ENCODE data around the gene ATRX. TPM values are rescaled to one million over a fixed set of nuclear protein-coding genes. Genes with fewer than 3 reads are reported as not detected.
"Not testable (repeated sequence)": the region's sequence is repeated elsewhere in the genome, so short reads cannot be mapped to it uniquely, and the experiment has no call there.

ATRX gene
- total RNA-seq, 1 experiment from 2014 or later: 64.0 TPM

DNA sequence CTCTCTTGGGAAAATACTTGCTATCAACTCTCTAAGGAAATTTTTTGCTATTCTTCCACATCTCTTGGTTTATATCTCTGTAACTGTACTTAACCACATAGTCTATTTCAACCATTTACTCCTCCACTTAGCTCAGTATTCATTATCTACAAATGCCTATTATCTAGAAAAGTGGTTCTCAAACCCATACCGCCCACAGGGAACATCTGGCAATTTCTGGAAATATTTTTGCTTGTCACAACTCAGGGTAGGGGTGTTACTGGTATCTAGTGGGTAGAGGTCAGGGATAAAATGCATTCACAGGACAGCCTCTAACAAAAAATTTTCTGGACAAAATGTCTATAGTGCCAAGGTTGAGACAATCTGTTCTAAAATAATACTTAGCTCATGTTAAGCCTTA is 14.4 kb downstream of the ATRX start:
- Histone ChIP-seq H4K20me1 (ENCODE audit: low read length) (peaks cover 42% of the 10 kb centered on the region; the same call in 1 of the 2 replicates), H2AFZ (ENCODE audit: low read length) (no peak overlapping the region)
- POLR2A ChIA-PET (ENCODE audit: unreplicated experiment): no interaction called here

GRCh38 chrX:77768787-77769186 is 17.2 kb downstream of the ATRX start:
- H3F3A ChIP-seq (ENCODE audit: low read length, unreplicated experiment): no peaks in the 10 kb centered on the region
- H3K4me1 ChIP-seq (ENCODE audit: insufficient read depth, low read length): no peaks in the 10 kb centered on the region
- no peak overlapping the region for H3K27ac ChIP-seq (ENCODE audit: low read length)
- no peak overlapping the region for H3K4me2 ChIP-seq (ENCODE audit: low read length)
- no peaks in the 10 kb centered on the region for H3K9me2 ChIP-seq (replicated peaks; ENCODE audit: low read length)
- ChIA-PET CTCF (no interaction called here), POLR2A (ENCODE audit: unreplicated experiment) (no interaction called here)
- H3K79me2 ChIP-seq (ENCODE audit: low read length): peaks cover 83% of the 10 kb centered on the region
- H3K36me3 ChIP-seq (ENCODE audit: low read depth, low read length): no peaks in the 10 kb centered on the region
- peaks cover 32% of the 10 kb centered on the region; the same call in 1 of the 2 replicates for H4K20me1 ChIP-seq (ENCODE audit: low read length)
- H3K9ac ChIP-seq (ENCODE audit: low read length): no peak overlapping the region
- TF ChIP-seq EZH2phosphoT487 (IDR thresholded peaks at IDR 0.05; ENCODE audit: borderline replicate concordance, low read length) (no peak), EZH2 (IDR thresholded peaks at IDR 0.05; ENCODE audit: low read length, unreplicated experiment) (no peak)
- TF ChIP-seq, protein P1, sequence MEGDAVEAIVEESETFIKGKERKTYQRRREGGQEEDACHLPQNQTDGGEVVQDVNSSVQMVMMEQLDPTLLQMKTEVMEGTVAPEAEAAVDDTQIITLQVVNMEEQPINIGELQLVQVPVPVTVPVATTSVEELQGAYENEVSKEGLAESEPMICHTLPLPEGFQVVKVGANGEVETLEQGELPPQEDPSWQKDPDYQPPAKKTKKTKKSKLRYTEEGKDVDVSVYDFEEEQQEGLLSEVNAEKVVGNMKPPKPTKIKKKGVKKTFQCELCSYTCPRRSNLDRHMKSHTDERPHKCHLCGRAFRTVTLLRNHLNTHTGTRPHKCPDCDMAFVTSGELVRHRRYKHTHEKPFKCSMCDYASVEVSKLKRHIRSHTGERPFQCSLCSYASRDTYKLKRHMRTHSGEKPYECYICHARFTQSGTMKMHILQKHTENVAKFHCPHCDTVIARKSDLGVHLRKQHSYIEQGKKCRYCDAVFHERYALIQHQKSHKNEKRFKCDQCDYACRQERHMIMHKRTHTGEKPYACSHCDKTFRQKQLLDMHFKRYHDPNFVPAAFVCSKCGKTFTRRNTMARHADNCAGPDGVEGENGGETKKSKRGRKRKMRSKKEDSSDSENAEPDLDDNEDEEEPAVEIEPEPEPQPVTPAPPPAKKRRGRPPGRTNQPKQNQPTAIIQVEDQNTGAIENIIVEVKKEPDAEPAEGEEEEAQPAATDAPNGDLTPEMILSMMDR (conservative IDR thresholded peaks at IDR 0.05; ENCODE audit: low read depth, low read length): no peak
- no peak overlapping the region for H2AFZ ChIP-seq (ENCODE audit: low read length)
- ATAC-seq (no peak), DNase-seq (no peak)
- no peaks in the 10 kb centered on the region for H3K9me3 ChIP-seq (ENCODE audit: low read length)
- BruUV-seq (replicated peaks): no TSS peak
- intact Hi-C loops (cut with micrococcal nuclease): no loop called here
- no peak overlapping the region for H3K4me3 ChIP-seq (ENCODE audit: low read length)
- H3K27me3 ChIP-seq (ENCODE audit: low read length): no peaks in the 10 kb centered on the region

More for the DNA sequence above, 14.4 kb downstream of the ATRX start:
- Histone ChIP-seq H3K27ac (ENCODE audit: low read length) (no peak overlapping the region), H3K27me3 (ENCODE audit: low read length) (no peaks in the 10 kb centered on the region), H3K4me3 (ENCODE audit: low read length) (no peak overlapping the region), H3F3A (ENCODE audit: low read length, unreplicated experiment) (no peaks in the 10 kb centered on the region), H3K4me2 (ENCODE audit: low read length) (no peak overlapping the region), H3K9me2 (replicated peaks; ENCODE audit: low read length) (no peaks in the 10 kb centered on the region), H3K79me2 (ENCODE audit: low read length) (peaks cover 94% of the 10 kb centered on the region), H3K4me1 (ENCODE audit: insufficient read depth, low read length) (no peaks in the 10 kb centered on the region), H3K9ac (ENCODE audit: low read length) (no peak overlapping the region), H3K9me3 (ENCODE audit: low read length) (no peaks in the 10 kb centered on the region), H3K36me3 (ENCODE audit: low read depth, low read length) (no peaks in the 10 kb centered on the region)
- intact Hi-C loops (cut with micrococcal nuclease): no loop called here
- DNase-seq (no peak), ATAC-seq (no peak)
- TF ChIP-seq, protein P1 (conservative IDR thresholded peaks at IDR 0.05; ENCODE audit: low read depth, low read length): no peak
- no peak for TF ChIP-seq EZH2phosphoT487 (IDR thresholded peaks at IDR 0.05; ENCODE audit: borderline replicate concordance, low read length)
- no peak for TF ChIP-seq EZH2 (IDR thresholded peaks at IDR 0.05; ENCODE audit: low read length, unreplicated experiment)
- no TSS peak for BruUV-seq (replicated peaks)
- CTCF ChIA-PET: no interaction called here

DNA sequence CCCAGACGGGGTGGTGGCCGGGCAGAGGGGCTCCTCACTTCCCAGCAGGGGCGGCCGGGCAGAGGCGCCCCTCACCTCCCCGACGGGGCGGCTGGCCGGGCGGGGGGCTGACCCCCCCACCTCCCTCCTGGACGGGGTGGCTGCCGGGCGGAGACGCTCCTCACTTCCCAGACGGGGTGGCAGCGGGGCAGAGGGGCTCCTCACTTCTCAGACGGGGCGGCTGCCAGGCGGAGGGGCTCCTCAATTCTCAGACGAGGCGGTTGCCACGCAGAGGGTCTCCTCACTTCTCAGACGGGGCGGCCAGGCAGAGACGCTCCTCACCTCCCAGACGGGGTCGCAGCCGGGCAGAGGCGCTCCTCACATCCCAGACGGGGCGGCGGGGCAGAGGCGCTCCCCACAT is 19.8 kb downstream of the ATRX start:
- H3K4me3 ChIP-seq (ENCODE audit: low read length); intact Hi-C loops (cut with micrococcal nuclease); H3K9me3 ChIP-seq (ENCODE audit: low read length); H2AFZ ChIP-seq (ENCODE audit: low read length); H3K9me2 ChIP-seq (replicated peaks; ENCODE audit: low read length); H3K4me1 ChIP-seq (ENCODE audit: insufficient read depth, low read length); H3K4me2 ChIP-seq (ENCODE audit: low read length); H3K27ac ChIP-seq (ENCODE audit: low read length); H3K36me3 ChIP-seq (ENCODE audit: low read depth, low read length); CTCF ChIA-PET; H3F3A ChIP-seq (ENCODE audit: low read length, unreplicated experiment); DNase-seq; H3K27me3 ChIP-seq (ENCODE audit: low read length); ATAC-seq; H3K9ac ChIP-seq (ENCODE audit: low read length); BruUV-seq (replicated peaks); POLR2A ChIA-PET (ENCODE audit: unreplicated experiment): not testable (repeated sequence)
- peaks cover 73% of the 10 kb centered on the region for H3K79me2 ChIP-seq (ENCODE audit: low read length)
- peaks cover 23% of the 10 kb centered on the region; the same call in 1 of the 2 replicates for H4K20me1 ChIP-seq (ENCODE audit: low read length)

Data from PC-3 (cell line).